ENCODE data around the gene EFNB3. TPM values are rescaled to one million over a fixed set of nuclear protein-coding genes. Genes with fewer than 3 reads are reported as not detected.

EFNB3 gene
- total and polyA plus RNA-seq, 2 of the 13 experiments (the other 11 are each of a cell fraction or from before 2014, with no cell fraction given): 0.07 to 0.25 TPM

DNA sequence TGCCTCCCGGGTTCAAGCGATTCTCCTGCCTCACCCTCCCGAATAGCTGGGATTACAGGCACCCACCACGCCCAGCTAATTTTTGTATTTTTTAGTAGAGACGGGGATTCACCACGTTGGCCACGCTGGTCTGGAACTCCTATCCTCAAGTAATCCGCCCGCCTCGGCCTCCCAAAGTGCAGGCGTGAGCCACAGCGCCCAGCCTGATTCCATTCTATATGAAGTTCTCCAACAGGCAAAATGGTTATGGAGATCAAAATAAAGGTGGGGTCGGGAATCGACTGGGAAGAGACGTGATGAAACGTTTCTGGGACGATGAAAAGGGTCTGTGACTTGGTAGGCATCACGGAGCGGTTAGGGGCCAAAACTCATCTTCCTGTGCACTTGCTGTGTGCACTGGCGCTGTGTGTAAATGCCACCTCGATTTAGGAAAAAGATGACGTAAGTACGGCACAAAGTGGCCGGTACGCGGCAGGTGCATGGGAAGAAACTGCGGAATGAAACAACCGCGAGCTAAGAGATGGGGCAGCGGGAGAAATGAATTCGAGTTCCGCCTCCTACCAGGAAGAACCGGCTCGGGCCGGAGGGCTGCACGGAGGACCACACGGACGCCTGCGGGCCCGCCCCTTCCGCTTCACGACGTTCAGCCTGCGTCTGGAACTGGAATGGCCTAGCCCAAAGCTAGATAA, 19.3 kb upstream of the EFNB3 start (continued):
- TF ChIP-seq ZSCAN9 (CRISPR knock-in tag; IDR thresholded peaks at IDR 0.05; ENCODE audit: borderline replicate concordance) (peak; percentile 22; the same call in 1 of the 2 replicates), ETV6 (CRISPR knock-in tag; conservative IDR thresholded peaks at IDR 0.05) (0 out of 2 replicates have a peak, but pooled peaks have one; percentile 48), ZKSCAN1 (IDR thresholded peaks at IDR 0.05; ENCODE audit: low read length) (no peak), ZNF282 (IDR thresholded peaks at IDR 0.05; ENCODE audit: partially characterized antibody) (no peak), NPAS2 (CRISPR knock-in tag; IDR thresholded peaks at IDR 0.05; ENCODE audit: borderline replicate concordance) (no peak), PITX1 (CRISPR knock-in tag; IDR thresholded peaks at IDR 0.05) (no peak), KLF12 (CRISPR knock-in tag; IDR thresholded peaks at IDR 0.05; ENCODE audit: borderline replicate concordance) (no peak), HNRNPLL (IDR thresholded peaks at IDR 0.05; ENCODE audit: low read depth, low read length, poor library complexity, severe bottlenecking) (peak; percentile 64), ZNF615 (CRISPR knock-in tag; IDR thresholded peaks at IDR 0.05; ENCODE audit: borderline replicate concordance) (no peak), REXO4 (CRISPR knock-in tag; IDR thresholded peaks at IDR 0.05; ENCODE audit: borderline replicate concordance) (no peak), MYC (CRISPR knock-in tag; IDR thresholded peaks at IDR 0.05; ENCODE audit: borderline replicate concordance) (0 out of 2 replicates have a peak, but pooled peaks have one; percentile 22), RCOR2 (CRISPR knock-in tag; IDR thresholded peaks at IDR 0.05) (no peak), GABPB1 (CRISPR knock-in tag; IDR thresholded peaks at IDR 0.05) (peak; percentile 93), REPIN1 (CRISPR knock-in tag; IDR thresholded peaks at IDR 0.05; ENCODE audit: borderline replicate concordance, low read depth) (no peak), CREM (IDR thresholded peaks at IDR 0.05) (0 out of 2 replicates have a peak, but pooled peaks have one; percentile 14), CREM (CRISPR knock-in tag; IDR thresholded peaks at IDR 0.05) (no peak), DMAP1 (CRISPR knock-in tag; IDR thresholded peaks at IDR 0.05) (0 out of 2 replicates have a peak, but pooled peaks have one; percentile 34), ATF1 (CRISPR knock-in tag; IDR thresholded peaks at IDR 0.05) (peak; percentile 17), MEF2D (CRISPR knock-in tag; IDR thresholded peaks at IDR 0.05) (peak; percentile 37; the same call in 1 of the 2 replicates), SOX13 (IDR thresholded peaks at IDR 0.05) (no peak), SOX13 (CRISPR knock-in tag; conservative IDR thresholded peaks at IDR 0.05 in 1 of 2, IDR thresholded peaks at IDR 0.05 in 1 of 2) (0 out of 4 replicates have a peak, but pooled peaks of 1 of the 2 experiments have one; percentile 26), ZFY (CRISPR knock-in tag; IDR thresholded peaks at IDR 0.05) (no peak), SALL1 (CRISPR knock-in tag; IDR thresholded peaks at IDR 0.05) (peak; percentile 52; the same call in 1 of the 2 replicates), ZNF235 (CRISPR knock-in tag; IDR thresholded peaks at IDR 0.05; ENCODE audit: borderline replicate concordance) (no peak)
- TF ChIP-seq, protein P1, sequence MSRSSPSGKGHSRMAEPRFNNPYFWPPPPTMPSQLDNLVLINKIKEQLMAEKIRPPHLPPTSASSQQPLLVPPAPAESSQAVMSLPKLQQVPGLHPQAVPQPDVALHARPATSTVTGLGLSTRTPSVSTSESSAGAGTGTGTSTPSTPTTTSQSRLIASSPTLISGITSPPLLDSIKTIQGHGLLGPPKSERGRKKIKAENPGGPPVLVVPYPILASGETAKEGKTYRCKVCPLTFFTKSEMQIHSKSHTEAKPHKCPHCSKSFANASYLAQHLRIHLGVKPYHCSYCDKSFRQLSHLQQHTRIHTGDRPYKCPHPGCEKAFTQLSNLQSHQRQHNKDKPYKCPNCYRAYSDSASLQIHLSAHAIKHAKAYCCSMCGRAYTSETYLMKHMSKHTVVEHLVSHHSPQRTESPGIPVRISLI (CRISPR knock-in tag; IDR thresholded peaks at IDR 0.05; ENCODE audit: borderline replicate concordance): no peak
- TF ChIP-seq, protein P2, sequence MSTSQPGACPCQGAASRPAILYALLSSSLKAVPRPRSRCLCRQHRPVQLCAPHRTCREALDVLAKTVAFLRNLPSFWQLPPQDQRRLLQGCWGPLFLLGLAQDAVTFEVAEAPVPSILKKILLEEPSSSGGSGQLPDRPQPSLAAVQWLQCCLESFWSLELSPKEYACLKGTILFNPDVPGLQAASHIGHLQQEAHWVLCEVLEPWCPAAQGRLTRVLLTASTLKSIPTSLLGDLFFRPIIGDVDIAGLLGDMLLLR (CRISPR knock-in tag; IDR thresholded peaks at IDR 0.05): no peak
- TF ChIP-seq, protein P3, sequence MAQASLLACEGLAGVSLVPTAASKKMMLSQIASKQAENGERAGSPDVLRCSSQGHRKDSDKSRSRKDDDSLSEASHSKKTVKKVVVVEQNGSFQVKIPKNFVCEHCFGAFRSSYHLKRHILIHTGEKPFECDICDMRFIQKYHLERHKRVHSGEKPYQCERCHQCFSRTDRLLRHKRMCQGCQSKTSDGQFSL (CRISPR knock-in tag; IDR thresholded peaks at IDR 0.05): no peak
- TF ChIP-seq, protein P4, sequence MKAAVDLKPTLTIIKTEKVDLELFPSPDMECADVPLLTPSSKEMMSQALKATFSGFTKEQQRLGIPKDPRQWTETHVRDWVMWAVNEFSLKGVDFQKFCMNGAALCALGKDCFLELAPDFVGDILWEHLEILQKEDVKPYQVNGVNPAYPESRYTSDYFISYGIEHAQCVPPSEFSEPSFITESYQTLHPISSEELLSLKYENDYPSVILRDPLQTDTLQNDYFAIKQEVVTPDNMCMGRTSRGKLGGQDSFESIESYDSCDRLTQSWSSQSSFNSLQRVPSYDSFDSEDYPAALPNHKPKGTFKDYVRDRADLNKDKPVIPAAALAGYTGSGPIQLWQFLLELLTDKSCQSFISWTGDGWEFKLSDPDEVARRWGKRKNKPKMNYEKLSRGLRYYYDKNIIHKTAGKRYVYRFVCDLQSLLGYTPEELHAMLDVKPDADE (CRISPR knock-in tag; IDR thresholded peaks at IDR 0.05): no peak
- TF ChIP-seq, protein P5, sequence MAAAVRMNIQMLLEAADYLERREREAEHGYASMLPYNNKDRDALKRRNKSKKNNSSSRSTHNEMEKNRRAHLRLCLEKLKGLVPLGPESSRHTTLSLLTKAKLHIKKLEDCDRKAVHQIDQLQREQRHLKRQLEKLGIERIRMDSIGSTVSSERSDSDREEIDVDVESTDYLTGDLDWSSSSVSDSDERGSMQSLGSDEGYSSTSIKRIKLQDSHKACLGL (CRISPR knock-in tag; IDR thresholded peaks at IDR 0.05): no peak

Measured in HepG2 (cell line).